A549 treated with Mapracorat at 1 μM for 4 hours (cell line): ENCODE results near the gene KRTAP12-2. TPM values are rescaled to one million over a fixed set of nuclear protein-coding genes. Genes with fewer than 3 reads are reported as not detected.

Source experiments
- total RNA-seq: library from RNA; stranded (reverse); fragments of 200-300 nt; extraction: Qiagen RNA extraction; gene quantifications from 5 replicates; pipeline ENCODE4 v1.2.3, GENCODE V29; 2022

The KRTAP12-2 gene
- total RNA-seq: not detected in 5 replicates

GRCh38 chr21:44666401-44667320 is at the start of gene KRTAP12-2:
Gene KRTAP12-2 (minus strand): TSS chr21:44666927. CDS start chr21:44666886, 41 bp downstream.

GRCh38 chr21:44711327-44712202 is 44.8 kb upstream of the KRTAP12-2 start, which contains the start of gene TSPEAR:
Gene TSPEAR (minus strand): TSS chr21:44711572. CDS start chr21:44711514, 58 bp downstream.

GRCh38 chr21:44697172-44697810 is 30.6 kb upstream of the KRTAP12-2 start, which contains the start of gene KRTAP10-12:
Gene KRTAP10-12 (plus strand): TSS chr21:44697172. CDS start chr21:44697202, 30 bp downstream.

GRCh38 chr21:44681861-44682579 is 15.3 kb upstream of the KRTAP12-2 start, which contains the start of gene KRTAP12-1:
Gene KRTAP12-1 (minus strand): TSS chr21:44682163. CDS start chr21:44682123, 40 bp downstream.

GRCh38 chr21:44657635-44658540 is 8.8 kb downstream of the KRTAP12-2 start, which contains the start of gene KRTAP12-3:
Gene KRTAP12-3 (plus strand): TSS chr21:44657932. CDS start chr21:44657980, 48 bp downstream.

GRCh38 chr21:44654576-44655175 is 12.1 kb downstream of the KRTAP12-2 start, which contains the start of gene KRTAP12-4:
Gene KRTAP12-4 (minus strand): TSS chr21:44654659. CDS start chr21:44654614, 45 bp downstream.

GRCh38 chr21:44646366-44647221 is 20.1 kb downstream of the KRTAP12-2 start, which contains the start of gene KRTAP10-11:
Gene KRTAP10-11 (plus strand): TSS chr21:44646414. CDS start chr21:44646459, 45 bp downstream.

GRCh38 chr21:44637018-44637850 is 29.5 kb downstream of the KRTAP12-2 start, which contains the start of gene KRTAP10-10:
Gene KRTAP10-10 (plus strand): TSS chr21:44637356. CDS start chr21:44637418, 62 bp downstream.

GRCh38 chr21:44626673-44627143 is 40.0 kb downstream of the KRTAP12-2 start, which contains the start of gene KRTAP10-9:
Gene KRTAP10-9 (plus strand): TSS chr21:44627093. CDS start chr21:44627172, 79 bp downstream.

Other genes with a start within 250 kb of the KRTAP12-2 start
- gene LRRC3, start 211.4 kb downstream of the KRTAP12-2 start, total RNA-seq: 1.5 to 2.3 TPM (median 2.1 TPM) in 5 replicates
- not detected in 5 replicates for gene KRTAP10-1, start 126.7 kb downstream of the KRTAP12-2 start, total RNA-seq
- gene KRTAP10-2, start 115.4 kb downstream of the KRTAP12-2 start, total RNA-seq: not detected in 5 replicates
- gene KRTAP10-3, start 108.1 kb downstream of the KRTAP12-2 start, total RNA-seq: not detected in 5 replicates
- not detected in 5 replicates for gene KRTAP10-4, start 93.2 kb downstream of the KRTAP12-2 start, total RNA-seq
- not detected in 5 replicates for gene KRTAP10-5, start 86.3 kb downstream of the KRTAP12-2 start, total RNA-seq
- not detected in 5 replicates for gene KRTAP10-6, start 74.4 kb downstream of the KRTAP12-2 start, total RNA-seq
- gene KRTAP10-7, start 66.3 kb downstream of the KRTAP12-2 start, total RNA-seq: not detected in 5 replicates
- gene KRTAP10-8, start 54.8 kb downstream of the KRTAP12-2 start, total RNA-seq: not detected in 5 replicates
- not detected in 5 replicates for gene KRTAP10-9, start 39.8 kb downstream of the KRTAP12-2 start, total RNA-seq
- not detected in 5 replicates for gene KRTAP10-10, start 29.6 kb downstream of the KRTAP12-2 start, total RNA-seq
- gene KRTAP10-11, start 20.5 kb downstream of the KRTAP12-2 start, total RNA-seq: not detected in 5 replicates
- not detected in 5 replicates for gene KRTAP12-4, start 12.3 kb downstream of the KRTAP12-2 start, total RNA-seq
- not detected in 5 replicates for gene KRTAP12-3, start 9.0 kb downstream of the KRTAP12-2 start, total RNA-seq
- gene KRTAP12-1, start 15.2 kb upstream of the KRTAP12-2 start, total RNA-seq: not detected in 5 replicates
- gene KRTAP10-12, start 30.2 kb upstream of the KRTAP12-2 start, total RNA-seq: not detected in 5 replicates
- not detected in 5 replicates for gene TSPEAR, start 44.6 kb upstream of the KRTAP12-2 start, total RNA-seq
- gene UBE2G2, start 134.9 kb upstream of the KRTAP12-2 start, total RNA-seq: 29.4 to 38.6 TPM (median 32.5 TPM) in 5 replicates
- gene SUMO3, start 151.1 kb upstream of the KRTAP12-2 start, total RNA-seq: 58.7 to 71.6 TPM (median 69.0 TPM) in 5 replicates
- 86.5 to 99.6 TPM (median 97.4 TPM) in 5 replicates for gene PTTG1IP, start 206.8 kb upstream of the KRTAP12-2 start, total RNA-seq